Measurements from ENCODE around the gene ZDHHC9. TPM values are rescaled to one million over a fixed set of nuclear protein-coding genes. Genes with fewer than 3 reads are reported as not detected.

ZDHHC9 gene
- total RNA-seq: 21.9 and 27.8 TPM in 2 replicates

GRCh38 chrX:129843459-129844306 lies at the start of gene ZDHHC9:
Gene ZDHHC9 (minus strand): TSS chrX:129843886. CDS start chrX:129841945, 1,941 bp downstream.

GRCh38 chrX:129779747-129780146 lies 63.9 kb downstream of the ZDHHC9 start, which contains the start of gene SASH3:
Gene SASH3 (plus strand): TSS chrX:129779949. CDS start chrX:129780098, 149 bp downstream.

Small RNAs within 50 kb of the gene (small RNA-seq; reads per million reads assigned to genes)
- gene RF00017 (ENCODE audit: low replicate concordance): not detected

Other genes starting within 250 kb of the ZDHHC9 start
- gene APLN, start 188.9 kb downstream of the ZDHHC9 start, total RNA-seq: under 0.01 and 0.43 TPM in 2 replicates
- gene XPNPEP2, start 104.9 kb downstream of the ZDHHC9 start, total RNA-seq: 0.22 TPM in 1 of 2 replicates, not detected in the other
- gene SASH3, start 63.9 kb downstream of the ZDHHC9 start, total RNA-seq: not detected in 2 replicates
- gene UTP14A, start 62.3 kb upstream of the ZDHHC9 start, total RNA-seq: 18.5 and 24.7 TPM in 2 replicates
- 1.3 and 1.6 TPM in 2 replicates for gene BCORL1, start 138.7 kb upstream of the ZDHHC9 start, total RNA-seq